GM21825 (cell line): ENCODE measurements around the gene SLC48A1.

ENCODE experiments used
- ATAC-seq: cut with Tn5 transposase; IDR thresholded peaks from one replicate; pipeline ENCODE4 v1.9.1; 2021; ENCODE audit warnings: mild to moderate bottlenecking, moderate library complexity; ENCODE audit not compliant: unreplicated experiment

The SLC48A1 gene

DNA sequence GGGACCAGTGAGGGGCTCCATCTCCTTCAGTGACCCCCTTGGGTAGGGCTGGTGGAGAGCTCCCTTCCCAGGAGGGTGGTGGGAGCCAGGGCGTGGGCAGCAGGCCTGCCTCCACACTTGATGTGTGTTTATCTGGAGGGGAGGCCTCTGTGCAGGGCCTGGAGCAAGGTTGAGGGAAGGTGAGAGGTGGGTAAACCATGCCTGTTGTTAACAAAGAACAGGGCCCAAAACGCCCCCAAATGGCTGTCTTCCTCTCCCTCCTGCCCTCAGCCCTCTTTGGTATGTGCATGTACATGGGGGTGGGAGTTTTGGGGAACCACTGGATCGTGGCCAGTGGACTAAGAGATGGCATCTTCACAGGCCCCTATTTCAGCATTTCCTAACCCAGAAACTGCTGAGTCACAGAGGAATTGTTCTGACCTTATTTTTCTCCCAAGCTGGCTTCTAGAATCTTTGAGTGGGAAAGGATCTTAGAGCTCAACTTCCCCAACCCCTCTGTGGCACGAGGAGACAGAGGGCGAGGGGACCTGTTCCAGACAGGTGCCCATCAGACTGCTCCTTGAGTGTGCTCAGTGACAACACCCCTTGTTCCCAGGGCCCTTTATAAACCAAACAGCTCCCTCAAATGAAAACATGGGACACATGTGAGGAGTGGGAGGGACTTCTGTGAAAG is 3.6 kb downstream of the SLC48A1 start:
- no peak for ATAC-seq

DNA sequence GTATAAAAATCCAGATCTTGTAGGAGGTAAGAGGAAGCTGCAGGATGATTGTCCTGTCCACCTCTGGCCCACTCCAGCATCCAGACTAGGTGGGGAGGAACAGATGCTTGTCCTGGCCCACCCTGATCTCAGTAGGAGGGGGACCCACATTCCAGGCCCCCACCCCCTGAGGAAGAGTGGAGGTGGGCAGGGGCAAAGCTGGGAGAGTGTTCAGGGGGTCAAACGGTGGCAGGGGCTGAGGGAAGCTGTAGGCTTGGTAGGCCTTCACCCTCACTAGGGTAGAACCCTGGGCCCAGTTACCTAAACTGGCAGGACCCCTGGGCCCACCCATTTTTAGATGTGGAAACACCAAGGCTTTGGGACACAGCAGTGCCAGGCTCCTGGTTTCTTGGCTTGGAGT is 4.1 kb downstream of the SLC48A1 start:
- ATAC-seq, result no peak

DNA sequence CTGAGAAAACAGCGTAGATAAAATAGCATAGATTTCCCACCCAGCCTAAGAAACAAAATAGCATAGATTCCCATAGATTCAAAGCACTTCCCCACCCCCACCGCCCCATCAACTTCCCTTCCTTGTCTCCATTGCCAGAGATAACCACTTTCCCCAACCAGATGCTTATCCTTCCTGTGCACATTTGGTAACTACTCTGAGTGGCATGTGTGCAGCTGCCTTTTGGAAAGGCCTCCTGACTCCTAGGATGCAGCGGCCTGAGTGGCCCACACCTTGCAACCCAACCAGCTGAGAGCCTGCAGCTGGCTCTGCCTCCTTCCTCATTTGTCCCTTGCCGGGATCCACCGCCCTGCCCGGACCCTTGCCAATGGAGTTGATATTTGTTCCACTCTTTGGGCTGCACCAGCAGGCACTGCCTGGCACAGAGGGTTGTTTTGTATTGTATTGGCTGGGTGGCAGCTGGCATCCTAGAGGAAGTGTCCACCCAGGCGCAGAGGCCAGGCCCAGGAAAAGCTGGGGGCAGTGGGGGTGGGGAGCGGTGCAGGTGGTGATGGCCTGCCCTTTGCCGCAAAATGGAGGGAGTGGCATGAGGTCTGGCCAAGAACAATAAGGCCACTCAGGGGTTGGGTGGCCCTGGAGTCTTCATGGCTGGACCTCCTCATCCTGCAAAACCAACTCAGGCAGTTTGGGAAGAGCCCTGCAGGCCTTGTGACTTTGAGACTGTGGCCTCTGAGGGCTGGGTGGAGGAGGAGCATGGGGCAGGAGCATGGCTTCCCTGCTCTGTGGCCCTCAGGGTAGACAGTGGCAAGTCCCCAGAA is 4.9 kb downstream of the SLC48A1 start:
- no peak for ATAC-seq

DNA sequence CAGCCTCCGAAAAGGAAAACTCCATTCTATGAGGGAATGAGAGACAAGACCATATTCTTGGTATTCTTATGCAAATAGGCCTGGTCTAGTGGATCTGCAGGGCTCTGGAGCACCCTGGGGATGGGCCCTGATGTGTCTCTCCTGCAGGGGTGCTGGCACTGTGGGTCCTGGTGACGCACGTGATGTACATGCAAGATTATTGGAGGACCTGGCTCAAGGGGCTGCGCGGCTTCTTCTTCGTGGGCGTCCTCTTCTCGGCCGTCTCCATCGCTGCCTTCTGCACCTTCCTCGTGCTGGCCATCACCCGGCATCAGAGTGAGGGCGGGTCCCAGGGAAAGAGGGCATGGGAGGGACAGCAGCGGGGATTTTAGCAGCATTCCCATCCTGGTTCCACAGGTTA is 5.8 kb downstream of the SLC48A1 start:
- no peak for ATAC-seq

DNA sequence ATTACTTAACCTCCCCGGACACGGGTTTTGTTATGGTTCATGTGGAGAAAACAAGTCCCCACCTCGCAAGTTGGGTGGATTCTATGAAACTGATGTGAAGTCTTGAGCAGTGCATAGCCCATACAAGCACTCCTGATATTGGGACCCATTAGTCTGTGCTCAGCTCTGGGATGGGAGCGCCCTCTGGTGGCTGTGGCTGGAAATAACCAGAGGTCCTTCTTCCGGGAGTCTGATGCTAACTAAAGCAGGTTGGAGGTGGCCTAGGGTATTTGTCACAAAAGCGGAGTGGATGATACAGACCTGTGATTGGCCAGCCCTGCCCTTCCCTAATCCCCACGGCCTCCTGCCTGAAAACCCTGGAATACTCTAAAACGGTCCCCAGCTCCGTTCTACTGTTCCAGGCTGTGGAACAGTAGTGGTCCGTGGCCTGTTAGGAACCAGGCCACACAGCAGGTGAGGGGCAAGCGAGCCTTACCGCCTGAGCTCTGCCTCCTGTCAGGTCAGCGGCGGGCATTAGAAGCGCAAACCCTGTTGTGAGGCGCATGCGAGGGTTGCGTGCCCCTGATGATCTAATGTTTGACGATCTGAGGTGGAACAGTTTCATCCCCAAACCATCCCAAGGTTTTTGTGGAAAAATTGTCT is 6.4 kb downstream of the SLC48A1 start:
- ATAC-seq, result no peak

DNA sequence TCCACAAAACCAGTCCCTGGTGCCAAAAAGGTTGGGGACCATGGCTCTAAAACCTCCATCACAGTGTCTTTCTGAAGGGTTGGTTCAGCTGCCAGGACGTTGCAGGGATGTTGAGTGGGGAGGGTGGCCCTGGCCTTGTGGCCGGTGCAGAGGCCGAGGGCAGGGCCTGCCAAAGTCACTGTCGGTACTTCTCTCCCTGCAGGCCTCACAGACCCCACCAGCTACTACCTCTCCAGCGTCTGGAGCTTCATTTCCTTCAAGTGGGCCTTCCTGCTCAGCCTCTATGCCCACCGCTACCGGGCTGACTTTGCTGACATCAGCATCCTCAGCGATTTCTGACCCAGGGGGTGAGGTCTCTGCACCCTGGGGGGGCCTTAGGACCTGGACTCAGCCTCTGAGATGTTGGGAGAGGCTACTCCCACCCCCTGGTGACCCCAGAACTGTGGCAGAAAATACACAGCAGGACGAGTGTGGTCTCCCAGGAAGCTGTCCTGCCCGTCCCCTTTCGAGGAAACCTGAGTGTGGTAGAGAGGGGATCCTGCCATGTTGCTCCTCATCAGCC is 7.0 kb downstream of the SLC48A1 start:
- ATAC-seq, result no peak

DNA sequence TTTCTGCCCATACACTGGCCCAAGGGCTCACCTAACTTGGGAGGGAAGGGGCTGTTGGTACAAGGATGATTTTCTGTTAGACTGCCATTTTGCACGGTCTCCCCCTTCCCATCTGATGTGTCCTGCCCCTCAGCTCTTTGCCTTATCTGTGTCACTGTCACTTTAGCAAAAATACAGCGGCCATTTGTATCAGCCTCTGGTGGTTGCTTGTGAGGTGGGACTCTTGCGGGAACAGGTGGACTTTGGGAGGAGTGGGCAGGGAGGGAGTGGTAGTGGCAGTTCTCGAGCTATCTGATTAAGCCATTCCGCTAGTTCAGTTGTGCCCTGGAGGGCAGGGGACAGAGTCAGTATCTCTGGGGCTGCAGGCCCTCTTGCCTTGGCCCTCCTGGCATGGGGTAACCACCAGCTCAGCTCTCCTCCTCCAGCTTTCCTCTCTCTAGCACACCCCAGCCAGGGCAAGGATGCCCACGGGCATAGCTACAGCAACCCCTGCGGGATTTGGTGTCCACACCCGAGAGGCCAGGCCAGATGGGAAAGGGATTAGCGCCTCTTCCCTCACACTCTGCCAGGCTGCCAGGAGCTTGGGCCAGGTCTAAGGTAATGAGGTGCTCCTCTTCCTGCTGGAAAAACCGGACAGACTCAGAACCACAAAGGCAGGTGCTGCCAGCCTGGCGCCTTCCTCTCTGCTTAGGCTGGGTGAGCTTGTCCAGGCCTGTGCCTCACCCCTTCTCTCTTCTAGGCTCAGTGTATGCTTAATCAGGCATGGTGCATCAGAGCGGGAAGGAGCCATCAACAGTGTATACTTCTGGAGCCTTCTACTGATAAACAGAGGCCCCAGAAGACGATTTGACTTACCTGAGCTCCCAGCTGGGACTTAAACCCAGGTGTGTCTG is 8.7 kb downstream of the SLC48A1 start:
- ATAC-seq, result no peak

DNA sequence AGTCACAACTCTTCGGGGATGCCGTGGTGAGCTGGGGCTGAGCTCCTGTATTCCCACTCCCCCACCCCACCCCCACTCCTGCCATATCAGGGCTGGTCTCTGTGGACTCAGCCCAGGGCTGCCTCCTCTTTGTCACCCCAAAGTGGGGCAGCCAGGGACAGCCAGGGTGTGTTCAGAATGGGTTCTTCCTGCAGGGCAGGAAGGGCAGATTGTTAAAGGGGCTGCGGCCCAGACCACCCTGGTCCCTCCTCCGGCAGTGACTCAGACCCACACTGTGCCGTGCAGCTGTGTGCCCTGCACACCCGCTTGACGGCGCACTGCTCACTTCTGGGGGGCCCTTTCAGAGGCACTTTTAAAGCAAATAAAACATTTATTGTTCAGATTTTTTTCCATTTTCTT is 9.3 kb downstream of the SLC48A1 start:
- no peak for ATAC-seq

DNA sequence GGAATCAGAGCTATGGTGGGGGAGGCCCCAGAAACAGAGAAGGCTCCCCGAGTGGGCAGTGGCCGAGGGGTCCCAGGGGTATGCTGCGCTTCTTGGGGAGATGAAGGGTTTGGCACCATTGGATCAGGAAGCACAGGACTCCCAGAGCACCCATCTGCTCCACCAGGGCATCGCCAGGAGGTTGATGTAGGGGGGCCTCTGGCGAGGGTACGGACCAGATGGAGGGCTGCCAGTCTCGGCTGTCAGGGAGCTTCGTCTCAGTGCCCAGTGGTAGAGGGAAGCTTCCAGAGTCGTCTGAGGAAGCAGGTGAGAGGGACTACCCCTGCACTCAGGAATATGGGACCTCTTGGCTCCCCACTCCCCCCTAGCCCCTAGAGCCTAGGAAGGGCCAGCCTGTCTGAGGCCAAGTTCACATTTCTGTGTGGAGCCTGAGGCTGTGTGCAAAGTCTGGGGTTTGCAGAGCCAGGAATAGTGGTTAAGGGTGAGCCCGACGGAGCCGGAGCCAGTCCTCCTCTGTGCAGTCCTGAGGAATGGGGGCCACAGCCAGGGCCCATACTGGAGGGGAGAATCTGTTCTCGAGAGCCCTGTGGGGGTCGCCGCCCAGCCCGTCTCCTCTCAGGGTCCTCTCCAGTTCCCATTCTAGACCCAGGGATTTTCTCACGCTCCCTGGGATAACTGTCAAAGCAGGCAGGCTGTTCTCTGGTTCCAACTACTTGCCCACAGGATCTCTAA is 10.2 kb downstream of the SLC48A1 start:
- no peak for ATAC-seq

DNA sequence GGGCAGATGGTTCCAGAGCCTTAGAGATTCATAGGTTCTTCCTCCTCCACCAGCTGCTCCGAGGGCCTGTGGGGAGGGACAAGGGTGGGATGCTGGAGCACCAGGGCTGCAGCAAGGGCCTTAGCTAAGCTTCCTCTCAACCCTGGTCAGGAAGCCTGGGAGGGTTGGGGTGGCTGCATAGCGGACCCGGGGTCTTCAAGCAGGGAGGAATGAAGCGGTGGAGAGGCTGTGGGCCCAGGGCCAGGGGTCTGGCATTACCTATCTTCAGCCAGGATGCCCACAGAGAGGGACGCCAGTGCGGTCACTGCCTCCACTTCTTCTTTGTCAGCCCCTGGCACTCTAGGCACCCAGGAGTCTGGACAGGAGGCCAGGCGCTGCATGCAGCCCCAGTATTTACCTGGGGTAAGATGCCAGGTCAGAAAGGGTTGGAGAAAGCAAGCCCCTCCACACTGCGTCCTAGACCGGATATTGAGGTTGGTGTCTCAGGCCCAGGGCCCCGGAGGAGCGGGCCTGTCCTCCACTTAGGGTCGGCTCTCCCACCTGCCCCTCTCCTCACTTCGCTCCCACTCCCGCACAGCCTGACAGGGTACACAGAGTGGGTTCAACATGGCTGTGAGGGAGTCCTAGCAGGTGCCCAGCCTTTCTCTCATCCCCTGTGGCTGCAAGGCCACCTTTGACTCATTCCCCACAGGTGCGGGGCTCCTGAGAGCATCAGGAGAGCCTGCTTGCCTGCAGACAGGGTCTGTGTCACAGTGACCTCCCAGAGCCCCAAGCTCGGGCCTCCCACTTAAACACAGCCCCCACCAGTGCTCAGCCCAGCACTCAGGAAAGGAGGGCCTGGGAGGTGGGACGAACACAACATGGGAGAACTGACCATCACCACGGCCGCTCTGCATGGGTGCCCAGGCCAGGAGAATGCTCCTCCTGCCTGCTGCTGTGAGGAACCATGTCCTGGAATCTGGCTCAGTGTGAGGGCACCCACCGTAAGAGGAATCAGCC is 11.1 kb downstream of the SLC48A1 start:
- ATAC-seq, result no peak

DNA sequence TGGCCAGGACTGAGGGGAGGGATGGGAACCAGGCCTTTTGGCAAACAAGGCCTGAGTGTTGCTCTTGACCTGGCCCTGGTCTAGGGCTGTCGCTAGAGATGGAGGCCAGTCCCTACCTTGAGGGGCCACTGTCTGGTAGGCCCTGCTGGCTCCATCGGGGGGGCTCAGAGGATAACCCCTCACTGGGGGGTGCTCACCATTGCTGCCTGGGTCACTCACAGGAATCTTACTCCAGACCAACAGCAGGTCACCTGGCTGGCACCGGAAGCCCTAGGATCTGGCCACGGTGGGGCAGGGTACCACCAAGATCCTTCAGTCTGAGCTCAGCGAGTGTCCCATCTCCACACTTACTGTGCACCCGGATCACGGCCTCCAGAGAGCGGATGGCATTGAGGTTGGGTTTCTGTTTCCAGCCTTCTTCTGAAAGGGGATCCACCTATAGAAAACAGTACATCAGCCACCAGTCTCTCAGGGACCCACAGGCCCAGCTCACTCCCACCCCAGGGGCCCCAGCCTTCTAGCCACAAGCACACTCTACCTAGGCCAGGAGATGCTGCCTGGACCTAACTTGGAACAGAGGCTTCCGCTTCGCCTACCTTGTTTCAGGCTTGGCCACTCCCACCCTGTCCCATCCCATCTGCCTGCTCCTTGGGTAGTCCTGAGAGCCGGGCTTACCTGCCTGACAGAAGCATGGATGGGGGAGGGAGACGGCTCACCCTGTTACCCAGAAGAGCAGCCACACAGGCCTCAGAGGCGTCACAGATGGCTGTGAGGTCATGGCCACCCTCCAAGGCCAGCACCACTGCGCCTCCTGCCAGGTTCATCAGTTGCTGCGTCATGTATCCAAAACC is 12.2 kb downstream of the SLC48A1 start:
- ATAC-seq, result no peak

DNA sequence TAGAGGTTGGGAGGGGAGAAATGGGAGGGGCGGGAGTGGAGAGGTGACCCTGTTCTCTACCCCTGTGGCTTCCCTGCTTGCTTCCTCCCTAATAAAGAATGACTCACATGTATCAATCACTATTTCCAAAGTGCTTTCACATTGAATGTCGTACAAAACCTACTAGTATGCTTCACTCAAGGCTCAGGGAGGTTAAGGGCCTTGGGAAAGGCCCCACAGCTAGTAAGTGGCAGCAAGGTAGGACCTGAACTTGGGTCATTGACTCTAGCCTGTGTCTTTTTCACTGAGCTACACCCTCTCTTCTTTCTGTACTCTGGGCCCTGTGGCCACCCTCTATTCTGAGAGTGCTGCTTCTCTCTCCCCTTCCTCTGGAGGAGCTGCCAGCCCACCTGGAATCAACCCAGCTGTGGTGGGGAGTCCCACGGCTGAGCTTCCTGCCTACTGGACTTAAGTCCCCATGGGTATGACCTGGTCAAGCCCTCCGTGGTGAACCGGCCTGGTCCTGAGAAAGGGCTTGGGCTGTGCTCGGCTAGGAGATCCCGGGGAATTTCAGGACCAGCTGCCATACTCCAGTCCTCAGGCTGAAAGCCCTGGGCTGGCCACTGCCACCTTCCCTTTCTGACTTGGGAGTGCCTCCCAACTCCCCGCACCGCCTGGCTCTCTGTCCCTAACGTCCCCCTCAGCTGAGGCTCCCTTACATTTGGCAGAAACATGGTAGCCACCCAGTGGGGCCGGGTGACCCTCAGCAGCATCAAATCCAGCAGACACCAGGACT is 13.0 kb downstream of the SLC48A1 start:
- ATAC-seq, result no peak

DNA sequence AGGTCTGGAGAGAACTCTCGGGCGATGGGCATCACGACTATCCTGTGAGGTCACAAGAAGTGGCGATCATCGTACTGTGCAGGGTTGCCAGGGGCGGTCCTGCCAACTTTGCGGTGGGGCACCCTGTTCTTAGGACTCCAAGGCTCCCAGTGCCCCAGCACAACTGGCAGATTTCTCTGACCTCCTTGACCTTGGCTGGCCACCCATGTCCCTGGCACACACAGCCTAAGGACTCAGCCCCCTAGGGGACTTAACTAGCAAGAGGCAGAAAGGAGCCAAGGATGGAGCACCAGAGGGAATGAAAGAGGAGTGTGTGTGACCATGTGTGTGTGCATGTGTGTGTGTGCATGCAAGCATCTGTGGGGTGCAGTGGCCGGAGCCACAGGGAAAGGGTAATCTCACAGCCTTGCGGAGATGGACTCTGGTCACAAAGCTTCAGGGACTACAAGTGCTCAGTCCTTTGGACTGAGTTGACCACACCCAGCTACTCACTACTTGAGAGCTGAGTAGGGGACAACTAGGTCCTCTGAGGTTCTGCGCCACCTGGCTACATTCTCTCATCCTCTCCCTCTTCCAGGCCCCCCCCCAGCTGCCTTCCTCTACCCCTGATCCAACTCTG is 13.7 kb downstream of the SLC48A1 start:
- ATAC-seq, result no peak

DNA sequence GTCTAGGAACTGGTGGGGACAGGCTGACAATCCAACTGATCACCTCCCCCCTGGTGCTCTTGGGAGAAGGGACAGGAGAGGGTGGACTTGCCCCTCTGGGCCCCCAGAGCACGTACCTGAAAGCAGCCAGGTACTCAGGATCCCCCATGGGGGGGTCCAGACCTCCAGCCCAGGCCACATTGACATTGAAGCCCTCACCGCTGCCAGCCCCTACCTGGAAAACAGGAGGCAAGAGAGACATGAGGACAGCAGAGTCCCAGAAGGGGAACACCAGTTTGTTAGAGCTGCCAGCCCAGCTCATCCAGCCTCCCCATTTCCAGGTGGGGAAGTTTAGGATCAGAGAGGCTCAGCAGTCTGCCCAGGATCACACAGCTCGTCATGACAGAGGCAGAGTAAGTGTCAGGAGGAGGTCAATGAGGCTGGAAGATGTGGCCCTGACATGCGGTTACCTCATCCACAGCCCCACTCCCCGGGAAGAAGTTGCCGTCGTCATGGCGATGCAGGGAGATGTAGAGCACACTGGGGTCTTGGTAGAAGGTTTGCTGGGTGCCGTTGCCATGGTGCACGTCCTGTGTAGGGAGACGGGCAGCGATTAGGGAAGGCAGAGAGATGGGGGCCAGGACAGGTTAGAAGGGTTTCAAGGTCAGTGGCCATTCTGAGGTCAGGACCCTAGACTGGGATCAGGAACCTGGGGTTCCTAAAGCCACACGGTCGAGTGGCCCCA is 14.7 kb downstream of the SLC48A1 start:
- ATAC-seq, result no peak

DNA sequence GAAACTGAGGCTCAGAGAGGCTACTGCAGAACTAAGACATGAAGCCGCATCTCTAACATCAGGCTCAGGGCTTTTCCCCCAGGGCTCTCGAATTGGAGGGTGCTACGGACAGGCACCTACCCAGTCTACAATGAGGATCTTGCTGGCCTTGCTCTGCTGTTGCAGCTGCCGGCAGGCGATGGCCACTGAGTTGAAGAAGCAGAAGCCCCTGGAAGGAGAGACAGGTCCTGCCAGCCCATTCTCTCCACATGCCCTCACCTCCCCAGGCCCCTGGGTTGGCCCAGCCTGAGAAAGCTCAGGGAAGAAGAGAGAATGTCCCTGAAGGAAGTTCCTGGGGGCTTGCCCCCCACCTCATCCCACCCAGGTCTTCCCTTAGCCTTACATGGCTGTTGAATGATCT is 16.1 kb downstream of the SLC48A1 start:
- no peak for ATAC-seq
